ENCODE results near the gene TMEM119. TPM values are rescaled to one million over a fixed set of nuclear protein-coding genes. Genes with fewer than 3 reads are reported as not detected.

The TMEM119 gene
- total RNA-seq, 1 experiment from 2014 or later = not detected

DNA sequence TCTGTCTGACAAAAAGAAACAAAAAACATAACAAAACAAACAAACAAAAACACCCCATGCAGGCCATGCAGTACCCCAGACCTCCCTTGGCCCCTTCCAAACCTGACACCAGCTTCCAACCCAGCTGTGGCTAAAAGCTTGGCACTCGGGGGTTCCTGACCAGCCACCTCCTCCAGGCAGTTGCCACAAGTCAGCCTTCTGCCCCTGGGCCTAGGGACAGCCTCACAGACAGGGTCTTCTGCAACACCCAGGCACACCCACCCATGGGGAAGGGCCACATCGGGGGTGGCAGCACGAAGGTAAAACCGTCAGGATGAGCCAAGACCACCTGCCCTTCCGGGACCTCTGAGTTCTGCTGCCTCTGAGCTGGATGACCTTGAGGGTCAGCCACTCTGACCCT, 10.7 kb upstream of the TMEM119 start:
- Histone ChIP-seq H3K9me3 (ENCODE audit: control insufficient read depth, insufficient read depth, low read depth, low read length) (no peaks in the 10 kb centered on the region), H3K36me3 (ENCODE audit: control insufficient read depth, insufficient read depth, low read length) (no peaks in the 10 kb centered on the region), H3K27me3 (ENCODE audit: control insufficient read depth, insufficient read depth, low read length) (no peaks in the 10 kb centered on the region), H3K27ac (ENCODE audit: low read length) (no peak overlapping the region), H3K4me1 (ENCODE audit: control insufficient read depth, insufficient read depth, low read length) (peaks cover 14% of the 10 kb centered on the region), H3K4me3 (ENCODE audit: low read depth in 2 of 2, low read length in 2 of 2) (no peak overlapping the region)
- no TSS peak for BruUV-seq (replicated peaks)
- TF ChIP-seq POLR2AphosphoS5 (IDR thresholded peaks at IDR 0.05; ENCODE audit: low read depth, low read length) = no peak
- TF ChIP-seq, protein P1, sequence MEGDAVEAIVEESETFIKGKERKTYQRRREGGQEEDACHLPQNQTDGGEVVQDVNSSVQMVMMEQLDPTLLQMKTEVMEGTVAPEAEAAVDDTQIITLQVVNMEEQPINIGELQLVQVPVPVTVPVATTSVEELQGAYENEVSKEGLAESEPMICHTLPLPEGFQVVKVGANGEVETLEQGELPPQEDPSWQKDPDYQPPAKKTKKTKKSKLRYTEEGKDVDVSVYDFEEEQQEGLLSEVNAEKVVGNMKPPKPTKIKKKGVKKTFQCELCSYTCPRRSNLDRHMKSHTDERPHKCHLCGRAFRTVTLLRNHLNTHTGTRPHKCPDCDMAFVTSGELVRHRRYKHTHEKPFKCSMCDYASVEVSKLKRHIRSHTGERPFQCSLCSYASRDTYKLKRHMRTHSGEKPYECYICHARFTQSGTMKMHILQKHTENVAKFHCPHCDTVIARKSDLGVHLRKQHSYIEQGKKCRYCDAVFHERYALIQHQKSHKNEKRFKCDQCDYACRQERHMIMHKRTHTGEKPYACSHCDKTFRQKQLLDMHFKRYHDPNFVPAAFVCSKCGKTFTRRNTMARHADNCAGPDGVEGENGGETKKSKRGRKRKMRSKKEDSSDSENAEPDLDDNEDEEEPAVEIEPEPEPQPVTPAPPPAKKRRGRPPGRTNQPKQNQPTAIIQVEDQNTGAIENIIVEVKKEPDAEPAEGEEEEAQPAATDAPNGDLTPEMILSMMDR (IDR thresholded peaks at IDR 0.05) = no peak
- ChIA-PET POLR2A (no interaction called here), CTCF (no interaction called here)
- intact Hi-C loops (cut with micrococcal nuclease; ENCODE audit: unreplicated experiment) = no loop called here
- in situ Hi-C loops (cut with HindIII; ENCODE audit: low pct_unique_long_range_greater_than_20kb, low sequenced_read_pairs) = no loop called here
- ATAC-seq (no peak), DNase-seq (ENCODE audit: low read depth, low spot score) (no peak)

- no peaks in the 10 kb centered on the region for H3K9me3 ChIP-seq (ENCODE audit: control insufficient read depth, insufficient read depth, low read depth, low read length)
- H3K4me3 ChIP-seq (ENCODE audit: low read depth in 2 of 2, low read length in 2 of 2) = no peak overlapping the region
- H3K27me3 ChIP-seq (ENCODE audit: control insufficient read depth, insufficient read depth, low read length) = no peaks in the 10 kb centered on the region
- H3K4me1 ChIP-seq (ENCODE audit: control insufficient read depth, insufficient read depth, low read length) = peaks cover 9% of the 10 kb centered on the region
- intact Hi-C loops (cut with micrococcal nuclease; ENCODE audit: unreplicated experiment) = no loop called here
- H3K36me3 ChIP-seq (ENCODE audit: control insufficient read depth, insufficient read depth, low read length) = no peaks in the 10 kb centered on the region
- POLR2A ChIA-PET = no interaction called here
- CTCF ChIA-PET = no interaction called here
- ATAC-seq = no peak
- in situ Hi-C loops (cut with HindIII; ENCODE audit: low pct_unique_long_range_greater_than_20kb, low sequenced_read_pairs) = no loop called here
- H3K27ac ChIP-seq (ENCODE audit: low read length) = no peak overlapping the region
- no peak for DNase-seq (ENCODE audit: low read depth, low spot score)
- no peak for TF ChIP-seq POLR2AphosphoS5 (IDR thresholded peaks at IDR 0.05; ENCODE audit: low read depth, low read length)
- TF ChIP-seq, protein P2, sequence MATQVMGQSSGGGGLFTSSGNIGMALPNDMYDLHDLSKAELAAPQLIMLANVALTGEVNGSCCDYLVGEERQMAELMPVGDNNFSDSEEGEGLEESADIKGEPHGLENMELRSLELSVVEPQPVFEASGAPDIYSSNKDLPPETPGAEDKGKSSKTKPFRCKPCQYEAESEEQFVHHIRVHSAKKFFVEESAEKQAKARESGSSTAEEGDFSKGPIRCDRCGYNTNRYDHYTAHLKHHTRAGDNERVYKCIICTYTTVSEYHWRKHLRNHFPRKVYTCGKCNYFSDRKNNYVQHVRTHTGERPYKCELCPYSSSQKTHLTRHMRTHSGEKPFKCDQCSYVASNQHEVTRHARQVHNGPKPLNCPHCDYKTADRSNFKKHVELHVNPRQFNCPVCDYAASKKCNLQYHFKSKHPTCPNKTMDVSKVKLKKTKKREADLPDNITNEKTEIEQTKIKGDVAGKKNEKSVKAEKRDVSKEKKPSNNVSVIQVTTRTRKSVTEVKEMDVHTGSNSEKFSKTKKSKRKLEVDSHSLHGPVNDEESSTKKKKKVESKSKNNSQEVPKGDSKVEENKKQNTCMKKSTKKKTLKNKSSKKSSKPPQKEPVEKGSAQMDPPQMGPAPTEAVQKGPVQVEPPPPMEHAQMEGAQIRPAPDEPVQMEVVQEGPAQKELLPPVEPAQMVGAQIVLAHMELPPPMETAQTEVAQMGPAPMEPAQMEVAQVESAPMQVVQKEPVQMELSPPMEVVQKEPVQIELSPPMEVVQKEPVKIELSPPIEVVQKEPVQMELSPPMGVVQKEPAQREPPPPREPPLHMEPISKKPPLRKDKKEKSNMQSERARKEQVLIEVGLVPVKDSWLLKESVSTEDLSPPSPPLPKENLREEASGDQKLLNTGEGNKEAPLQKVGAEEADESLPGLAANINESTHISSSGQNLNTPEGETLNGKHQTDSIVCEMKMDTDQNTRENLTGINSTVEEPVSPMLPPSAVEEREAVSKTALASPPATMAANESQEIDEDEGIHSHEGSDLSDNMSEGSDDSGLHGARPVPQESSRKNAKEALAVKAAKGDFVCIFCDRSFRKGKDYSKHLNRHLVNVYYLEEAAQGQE (IDR thresholded peaks at IDR 0.05; ENCODE audit: insufficient read depth in 1 of 2, low read depth in 2 of 2, low read length in 1 of 2) = no peak
- no peak for TF ChIP-seq SIN3A (IDR thresholded peaks at IDR 0.05; ENCODE audit: borderline replicate concordance, insufficient read depth, low read depth, low read length)
- TF ChIP-seq TCF7L2 (IDR thresholded peaks at IDR 0.05; ENCODE audit: low read depth, low read length) = no peak
- TF ChIP-seq, protein P1 (IDR thresholded peaks at IDR 0.05) = no peak
- no TSS peak for BruUV-seq (replicated peaks)
These were observed 10.2 kb upstream of the TMEM119 start for GRCh38 chr12:108607981-108608600.

Measured in Panc1 (cell line).